BLaER1 (cell line): Measurements from ENCODE around the gene SCEL.

Experiments used
- H3K27ac ChIP-seq: shearing (Covaris generic); formaldehyde crosslinking; 2 replicates; pipeline ENCODE4 v1.8.1; 2022
- H3K27me3 ChIP-seq: shearing (Covaris generic); formaldehyde crosslinking; 2 replicates; pipeline ENCODE4 v1.8.1; 2022
- H3K36me3 ChIP-seq: shearing (Covaris generic); formaldehyde crosslinking; 2 replicates; pipeline ENCODE4 v1.8.1; 2022
- H3K4me1 ChIP-seq: shearing (Covaris generic); formaldehyde crosslinking; 2 replicates; pipeline ENCODE4 v1.8.1; 2022
- H3K4me2 ChIP-seq: shearing (Covaris generic); formaldehyde crosslinking; 2 replicates; pipeline ENCODE4 v1.8.1; 2022
- H3K4me3 ChIP-seq: shearing (Covaris generic); formaldehyde crosslinking; 2 replicates; pipeline ENCODE4 v1.8.1; 2022
- H3K9ac ChIP-seq: shearing (Covaris generic); formaldehyde crosslinking; 2 replicates; pipeline ENCODE4 v1.8.1; 2022
- H3K9me3 ChIP-seq: shearing (Covaris generic); formaldehyde crosslinking; 2 replicates; pipeline ENCODE4 v1.8.1; 2022
- H4K20me1 ChIP-seq: shearing (Covaris generic); formaldehyde crosslinking; 2 replicates; pipeline ENCODE4 v1.8.1; 2022
- Cebpa-rat ChIP-seq: shearing (Covaris generic); IDR thresholded peaks from 2 replicates; pipeline ENCODE4 v1.8.1; 2022

The SCEL gene

GRCh38 chr13:77583581-77583980, 48.1 kb downstream of the SCEL start:
- Histone ChIP-seq H3K4me1 (peaks cover 18% of the 10 kb centered on the region), H3K9ac (no peak overlapping the region), H3K4me2 (no peak overlapping the region), H3K27me3 (no peaks in the 10 kb centered on the region), H4K20me1 (no peaks in the 10 kb centered on the region), H3K9me3 (no peaks in the 10 kb centered on the region), H3K36me3 (no peaks in the 10 kb centered on the region), H3K4me3 (no peak overlapping the region), H3K27ac (no peak overlapping the region)
- no peak for TF ChIP-seq Cebpa-rat

GRCh38 chr13:77584106-77584505, 48.6 kb downstream of the SCEL start:
- no peak overlapping the region for H3K4me2 ChIP-seq
- no peaks in the 10 kb centered on the region for H3K9me3 ChIP-seq
- no peak overlapping the region for H3K9ac ChIP-seq
- H4K20me1 ChIP-seq: no peaks in the 10 kb centered on the region
- H3K4me1 ChIP-seq: peaks cover 18% of the 10 kb centered on the region
- H3K4me3 ChIP-seq: no peak overlapping the region
- no peak overlapping the region for H3K27ac ChIP-seq
- H3K27me3 ChIP-seq: no peaks in the 10 kb centered on the region
- H3K36me3 ChIP-seq: no peaks in the 10 kb centered on the region
- TF ChIP-seq Cebpa-rat: no peak

- no peaks in the 10 kb centered on the region for H3K36me3 ChIP-seq
- no peak overlapping the region for H3K9ac ChIP-seq
- no peak overlapping the region for H3K4me2 ChIP-seq
- no peak for TF ChIP-seq Cebpa-rat
- no peak overlapping the region for H3K4me3 ChIP-seq
- H3K9me3 ChIP-seq: no peaks in the 10 kb centered on the region
- no peaks in the 10 kb centered on the region for H3K4me1 ChIP-seq
- H3K27ac ChIP-seq: no peak overlapping the region
- no peaks in the 10 kb centered on the region for H4K20me1 ChIP-seq
- no peaks in the 10 kb centered on the region for H3K27me3 ChIP-seq
These were observed 59.8 kb downstream of the SCEL start for GRCh38 chr13:77595166-77595810.

- Histone ChIP-seq H3K27me3 (no peaks in the 10 kb centered on the region), H3K4me3 (no peak overlapping the region), H3K27ac (no peak overlapping the region), H3K4me1 (no peaks in the 10 kb centered on the region), H3K36me3 (no peaks in the 10 kb centered on the region), H3K9ac (no peak overlapping the region), H3K9me3 (no peaks in the 10 kb centered on the region), H4K20me1 (no peaks in the 10 kb centered on the region), H3K4me2 (no peak overlapping the region)
- TF ChIP-seq Cebpa-rat: no peak
These were observed 61.3 kb downstream of the SCEL start for GRCh38 chr13:77596777-77597176.

GRCh38 chr13:77599351-77599750, 63.8 kb downstream of the SCEL start:
- Histone ChIP-seq H3K4me2 (no peak overlapping the region), H3K4me1 (no peaks in the 10 kb centered on the region), H3K9me3 (no peaks in the 10 kb centered on the region), H3K4me3 (no peak overlapping the region), H3K27me3 (no peaks in the 10 kb centered on the region), H3K36me3 (no peaks in the 10 kb centered on the region), H4K20me1 (no peaks in the 10 kb centered on the region), H3K9ac (no peak overlapping the region), H3K27ac (no peak overlapping the region)
- no peak for TF ChIP-seq Cebpa-rat

GRCh38 chr13:77600701-77601100, 65.2 kb downstream of the SCEL start:
- H3K4me1 ChIP-seq: no peaks in the 10 kb centered on the region
- TF ChIP-seq Cebpa-rat: no peak
- H3K9ac ChIP-seq: no peak overlapping the region
- H3K9me3 ChIP-seq: no peaks in the 10 kb centered on the region
- no peak overlapping the region for H3K4me2 ChIP-seq
- no peak overlapping the region for H3K27ac ChIP-seq
- no peak overlapping the region for H3K4me3 ChIP-seq
- H4K20me1 ChIP-seq: no peaks in the 10 kb centered on the region
- no peaks in the 10 kb centered on the region for H3K36me3 ChIP-seq
- H3K27me3 ChIP-seq: no peaks in the 10 kb centered on the region

GRCh38 chr13:77611068-77611467, 75.6 kb downstream of the SCEL start:
- H3K4me1 ChIP-seq: no peaks in the 10 kb centered on the region
- no peak overlapping the region for H3K27ac ChIP-seq
- no peaks in the 10 kb centered on the region for H3K9me3 ChIP-seq
- no peaks in the 10 kb centered on the region for H4K20me1 ChIP-seq
- no peaks in the 10 kb centered on the region for H3K27me3 ChIP-seq
- H3K4me2 ChIP-seq: no peak overlapping the region
- H3K4me3 ChIP-seq: no peak overlapping the region
- H3K9ac ChIP-seq: no peak overlapping the region
- TF ChIP-seq Cebpa-rat: no peak
- no peaks in the 10 kb centered on the region for H3K36me3 ChIP-seq

- TF ChIP-seq Cebpa-rat: no peak
- no peaks in the 10 kb centered on the region for H3K4me1 ChIP-seq
- no peaks in the 10 kb centered on the region for H4K20me1 ChIP-seq
- no peak overlapping the region for H3K27ac ChIP-seq
- H3K4me2 ChIP-seq: no peak overlapping the region
- no peak overlapping the region for H3K4me3 ChIP-seq
- H3K9me3 ChIP-seq: no peaks in the 10 kb centered on the region
- no peaks in the 10 kb centered on the region for H3K27me3 ChIP-seq
- no peak overlapping the region for H3K9ac ChIP-seq
- H3K36me3 ChIP-seq: no peaks in the 10 kb centered on the region
These were observed 80.5 kb downstream of the SCEL start for GRCh38 chr13:77616027-77616426.

- H4K20me1 ChIP-seq: no peaks in the 10 kb centered on the region
- H3K9ac ChIP-seq: no peak overlapping the region
- no peaks in the 10 kb centered on the region for H3K36me3 ChIP-seq
- H3K9me3 ChIP-seq: no peaks in the 10 kb centered on the region
- H3K4me1 ChIP-seq: no peaks in the 10 kb centered on the region
- H3K27ac ChIP-seq: no peak overlapping the region
- H3K4me2 ChIP-seq: no peak overlapping the region
- no peaks in the 10 kb centered on the region for H3K27me3 ChIP-seq
- no peak for TF ChIP-seq Cebpa-rat
- H3K4me3 ChIP-seq: no peak overlapping the region
These were observed 84.1 kb downstream of the SCEL start for GRCh38 chr13:77619655-77620054.

- no peaks in the 10 kb centered on the region for H3K27me3 ChIP-seq
- TF ChIP-seq Cebpa-rat: no peak
- no peaks in the 10 kb centered on the region for H3K36me3 ChIP-seq
- H3K4me1 ChIP-seq: no peaks in the 10 kb centered on the region
- H3K9me3 ChIP-seq: no peaks in the 10 kb centered on the region
- H3K9ac ChIP-seq: no peak overlapping the region
- no peak overlapping the region for H3K27ac ChIP-seq
- H4K20me1 ChIP-seq: no peaks in the 10 kb centered on the region
- H3K4me2 ChIP-seq: no peak overlapping the region
- no peak overlapping the region for H3K4me3 ChIP-seq
These were observed 84.6 kb downstream of the SCEL start for GRCh38 chr13:77620138-77620537.

GRCh38 chr13:77623806-77624205, 88.3 kb downstream of the SCEL start:
- Histone ChIP-seq H3K4me1 (no peaks in the 10 kb centered on the region), H3K9ac (no peak overlapping the region), H3K4me2 (no peak overlapping the region), H3K9me3 (no peaks in the 10 kb centered on the region), H3K27me3 (no peaks in the 10 kb centered on the region), H4K20me1 (no peaks in the 10 kb centered on the region), H3K27ac (no peak overlapping the region), H3K4me3 (no peak overlapping the region), H3K36me3 (no peaks in the 10 kb centered on the region)
- TF ChIP-seq Cebpa-rat: no peak
